Tibial nerve (tissue), 4 donors: ENCODE data around the gene CAMTA1.

Experiments
- CTCF ChIP-seq, 5 experiments: fragments of 200-600 bp in 3 of 5; fragments of 450-650 bp in 2 of 5; sonication (generic) in 3 of 5; IDR thresholded peaks; one replicate each; pipeline ENCODE4 v1.5.1; 2016 to 2019; ENCODE audit warnings: antibody characterized with exemption in 5 of 5, mild to moderate bottlenecking in 3 of 5, moderate library complexity in 2 of 5
- EP300 ChIP-seq, 2 donors: sonication (generic); formaldehyde crosslinking; IDR thresholded peaks; one replicate each; pipeline ENCODE4 v1.6.1; 2017; ENCODE audit warnings: antibody characterized with exemption in 2 of 2, mild to moderate bottlenecking in 1 of 2
- POLR2A ChIP-seq, 2 donors: fragments of 450-650 bp; IDR thresholded peaks; one replicate each; pipeline ENCODE4 v1.6.1; 2017; ENCODE audit warnings: antibody characterized with exemption in 2 of 2, mild to moderate bottlenecking in 2 of 2, moderate library complexity in 2 of 2

- TF ChIP-seq POLR2A (IDR thresholded peaks at IDR 0.05) = no peak
- TF ChIP-seq CTCF (IDR thresholded peaks at IDR 0.05) = no peak
- no peak for TF ChIP-seq EP300 (IDR thresholded peaks at IDR 0.05)
Observed at GRCh38 chr1:7719468-7720094, 934.3 kb downstream of the CAMTA1 start.
